SK-N-MC (cell line): ENCODE measurements around the gene PHF14.

Experiments used
- EZH2 ChIP-seq: fragments of 200-600 bp; sonication (generic); IDR thresholded peaks from one replicate; pipeline ENCODE4 v1.6.1; 2017; ENCODE audit warnings: antibody characterized with exemption
- POLR2AphosphoS5 ChIP-seq: IDR thresholded peaks from 2 replicates; pipeline ENCODE4 v1.6.1; 2012; ENCODE audit warnings: mild to moderate bottlenecking, low read depth, low read length, borderline replicate concordance

- no peak for TF ChIP-seq POLR2AphosphoS5
- no peak for TF ChIP-seq EZH2
These were observed 80.4 kb downstream of the PHF14 start for GRCh38 chr7:11054033-11054432.
